B cell (primary cell): ENCODE data around the gene CUL9.

ENCODE experiments used
- EZH2 ChIP-seq: IDR thresholded peaks from 2 replicates; pipeline ENCODE4 v1.6.1; 2012; ENCODE audit warnings: borderline replicate concordance, low read depth, mild to moderate bottlenecking, moderate library complexity, low read length; ENCODE audit not compliant: insufficient read depth, poor library complexity, severe bottlenecking
- TF ChIP-seq, protein P1 (sequence below): fragments of 200-600 bp; IDR thresholded peaks from one replicate; pipeline ENCODE4 v1.8.0; 2022; ENCODE audit warnings: antibody characterized with exemption, mild to moderate bottlenecking

DNA sequence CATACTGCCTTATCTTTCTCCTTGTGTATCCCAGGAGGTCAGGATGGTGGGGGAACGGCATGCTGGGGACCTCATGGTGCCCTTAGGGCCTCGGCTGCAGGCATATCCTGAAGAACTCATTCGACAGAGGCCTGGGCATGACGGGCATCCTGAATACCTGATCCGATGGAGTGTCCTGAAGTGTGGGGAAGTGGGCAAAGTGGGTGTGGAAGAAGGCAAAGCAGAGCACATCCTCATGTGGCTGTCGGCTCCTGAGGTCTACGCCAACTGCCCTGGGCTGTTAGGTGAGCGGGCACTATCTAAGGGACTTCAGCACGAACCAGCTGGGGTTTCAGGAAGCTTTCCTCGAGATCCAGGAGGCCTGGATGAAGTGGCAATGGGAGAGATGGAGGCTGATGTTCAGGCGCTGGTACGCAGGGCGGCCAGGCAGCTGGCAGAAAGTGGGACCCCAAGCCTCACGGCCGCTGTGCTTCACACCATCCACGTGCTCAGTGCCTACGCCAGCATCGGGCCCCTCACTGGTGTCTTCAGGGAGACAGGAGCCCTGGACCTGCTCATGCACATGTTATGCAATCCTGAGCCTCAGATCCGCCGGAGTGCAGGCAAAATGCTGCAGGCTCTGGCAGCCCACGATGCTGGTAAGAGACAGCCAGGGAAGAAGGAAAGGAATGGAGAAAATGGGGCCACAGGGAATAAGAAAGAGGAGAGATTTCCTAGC lies 2.4 kb downstream of the CUL9 start:
- TF ChIP-seq, protein P1, sequence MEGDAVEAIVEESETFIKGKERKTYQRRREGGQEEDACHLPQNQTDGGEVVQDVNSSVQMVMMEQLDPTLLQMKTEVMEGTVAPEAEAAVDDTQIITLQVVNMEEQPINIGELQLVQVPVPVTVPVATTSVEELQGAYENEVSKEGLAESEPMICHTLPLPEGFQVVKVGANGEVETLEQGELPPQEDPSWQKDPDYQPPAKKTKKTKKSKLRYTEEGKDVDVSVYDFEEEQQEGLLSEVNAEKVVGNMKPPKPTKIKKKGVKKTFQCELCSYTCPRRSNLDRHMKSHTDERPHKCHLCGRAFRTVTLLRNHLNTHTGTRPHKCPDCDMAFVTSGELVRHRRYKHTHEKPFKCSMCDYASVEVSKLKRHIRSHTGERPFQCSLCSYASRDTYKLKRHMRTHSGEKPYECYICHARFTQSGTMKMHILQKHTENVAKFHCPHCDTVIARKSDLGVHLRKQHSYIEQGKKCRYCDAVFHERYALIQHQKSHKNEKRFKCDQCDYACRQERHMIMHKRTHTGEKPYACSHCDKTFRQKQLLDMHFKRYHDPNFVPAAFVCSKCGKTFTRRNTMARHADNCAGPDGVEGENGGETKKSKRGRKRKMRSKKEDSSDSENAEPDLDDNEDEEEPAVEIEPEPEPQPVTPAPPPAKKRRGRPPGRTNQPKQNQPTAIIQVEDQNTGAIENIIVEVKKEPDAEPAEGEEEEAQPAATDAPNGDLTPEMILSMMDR: no peak
- TF ChIP-seq EZH2: no peak
